HG03045 (cell line): ENCODE data around the gene SLCO1C1.
"Not testable (repeated sequence)": the region's sequence is repeated elsewhere in the genome, so short reads cannot be mapped to it uniquely, and the experiment has no call there.

ENCODE experiments used
- ATAC-seq: cut with Tn5 transposase; IDR thresholded peaks from one replicate; pipeline ENCODE4 v1.9.1; 2021; ENCODE audit warnings: mild to moderate bottlenecking, moderate library complexity; ENCODE audit not compliant: unreplicated experiment

Gene SLCO1C1, protein sequence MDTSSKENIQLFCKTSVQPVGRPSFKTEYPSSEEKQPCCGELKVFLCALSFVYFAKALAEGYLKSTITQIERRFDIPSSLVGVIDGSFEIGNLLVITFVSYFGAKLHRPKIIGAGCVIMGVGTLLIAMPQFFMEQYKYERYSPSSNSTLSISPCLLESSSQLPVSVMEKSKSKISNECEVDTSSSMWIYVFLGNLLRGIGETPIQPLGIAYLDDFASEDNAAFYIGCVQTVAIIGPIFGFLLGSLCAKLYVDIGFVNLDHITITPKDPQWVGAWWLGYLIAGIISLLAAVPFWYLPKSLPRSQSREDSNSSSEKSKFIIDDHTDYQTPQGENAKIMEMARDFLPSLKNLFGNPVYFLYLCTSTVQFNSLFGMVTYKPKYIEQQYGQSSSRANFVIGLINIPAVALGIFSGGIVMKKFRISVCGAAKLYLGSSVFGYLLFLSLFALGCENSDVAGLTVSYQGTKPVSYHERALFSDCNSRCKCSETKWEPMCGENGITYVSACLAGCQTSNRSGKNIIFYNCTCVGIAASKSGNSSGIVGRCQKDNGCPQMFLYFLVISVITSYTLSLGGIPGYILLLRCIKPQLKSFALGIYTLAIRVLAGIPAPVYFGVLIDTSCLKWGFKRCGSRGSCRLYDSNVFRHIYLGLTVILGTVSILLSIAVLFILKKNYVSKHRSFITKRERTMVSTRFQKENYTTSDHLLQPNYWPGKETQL

DNA sequence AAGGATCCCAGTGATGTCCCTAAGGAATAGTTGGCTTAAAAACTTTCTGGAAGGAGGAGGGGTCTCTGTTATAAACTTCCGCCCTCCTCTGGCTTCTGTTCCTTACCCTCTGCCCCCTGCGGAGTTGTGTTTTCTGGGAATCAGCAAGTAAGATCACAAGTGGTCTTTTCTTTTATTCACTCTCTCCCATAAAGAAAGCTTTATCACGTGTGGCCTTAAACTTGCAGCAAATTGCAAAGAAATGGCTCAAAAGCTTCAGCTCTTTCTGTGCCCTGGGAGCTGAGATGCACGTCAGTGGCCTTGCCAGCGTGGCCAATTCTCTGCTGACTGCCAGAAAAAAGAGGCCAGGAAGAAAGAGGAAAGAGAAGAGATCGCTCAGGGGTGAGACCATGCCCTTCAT is at the start of gene SLCO1C1:
SLCO1C1 (plus strand) TSS at position 101 of the 400 bp plus-strand sequence. CDS start 4,245 bp downstream, outside the sequence.
- ATAC-seq = no peak

DNA sequence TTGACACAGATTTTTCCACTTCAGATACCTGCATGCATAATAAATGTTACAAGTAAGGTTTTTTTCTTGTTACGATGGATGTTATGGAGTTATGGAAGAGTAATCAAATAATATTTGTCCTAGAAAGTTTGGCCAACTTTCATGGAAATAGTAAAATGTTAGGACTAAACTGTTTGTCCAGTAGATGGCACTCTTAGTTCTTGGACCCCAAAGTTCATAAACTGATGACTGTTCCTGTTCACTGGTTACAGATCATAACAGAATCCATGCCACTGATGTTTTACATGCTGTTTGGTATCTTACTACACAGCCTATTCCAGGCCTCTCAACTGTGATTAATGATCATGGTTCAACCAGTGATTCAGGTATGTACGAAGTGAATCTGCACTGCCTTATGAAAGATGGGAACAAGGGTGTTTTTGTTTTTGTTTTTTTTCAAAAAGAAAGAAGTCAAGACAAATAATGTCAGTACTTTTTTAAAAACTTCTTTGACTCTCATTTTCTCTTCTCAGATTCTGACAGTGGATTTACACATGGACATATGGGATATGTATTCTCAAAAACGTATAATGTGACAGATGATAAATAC is 48.8 kb upstream of the SLCO1C1 start:
- no peak for ATAC-seq

DNA sequence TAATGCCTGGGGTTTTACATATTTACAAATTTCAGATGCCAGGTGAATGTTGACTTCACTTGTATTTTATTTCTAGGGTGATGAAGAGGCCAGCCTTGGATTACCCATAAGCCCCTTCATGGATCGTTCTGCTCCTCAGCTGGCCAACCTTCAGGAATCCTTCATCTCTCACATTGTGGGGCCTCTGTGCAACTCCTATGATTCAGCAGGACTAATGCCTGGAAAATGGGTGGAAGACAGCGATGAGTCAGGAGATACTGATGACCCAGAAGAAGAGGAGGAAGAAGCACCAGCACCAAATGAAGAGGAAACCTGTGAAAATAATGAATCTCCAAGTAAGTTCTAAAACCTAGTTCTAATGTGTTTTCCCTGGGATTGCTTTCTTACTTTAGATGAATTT is 41.3 kb upstream of the SLCO1C1 start:
- no peak for ATAC-seq

DNA sequence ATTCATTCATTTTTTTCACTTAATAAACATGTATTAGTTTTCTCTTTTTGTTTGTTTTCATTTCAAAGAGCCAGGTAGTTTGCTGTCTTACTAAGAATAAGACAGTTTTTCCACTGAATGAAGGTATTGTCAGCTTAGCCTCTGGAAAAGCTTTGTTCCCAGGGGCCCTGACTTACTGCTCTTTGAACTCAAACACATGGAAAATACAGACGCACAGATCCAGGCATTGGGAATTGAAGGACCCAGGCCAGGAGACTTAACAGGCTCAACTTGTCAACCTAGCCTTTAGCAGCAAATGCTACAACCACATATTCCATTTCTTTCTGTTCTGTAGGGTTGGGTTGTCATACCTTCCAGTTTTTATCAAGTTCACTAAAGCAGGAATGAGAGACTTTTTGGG is 38.5 kb upstream of the SLCO1C1 start:
- no peak for ATAC-seq

DNA sequence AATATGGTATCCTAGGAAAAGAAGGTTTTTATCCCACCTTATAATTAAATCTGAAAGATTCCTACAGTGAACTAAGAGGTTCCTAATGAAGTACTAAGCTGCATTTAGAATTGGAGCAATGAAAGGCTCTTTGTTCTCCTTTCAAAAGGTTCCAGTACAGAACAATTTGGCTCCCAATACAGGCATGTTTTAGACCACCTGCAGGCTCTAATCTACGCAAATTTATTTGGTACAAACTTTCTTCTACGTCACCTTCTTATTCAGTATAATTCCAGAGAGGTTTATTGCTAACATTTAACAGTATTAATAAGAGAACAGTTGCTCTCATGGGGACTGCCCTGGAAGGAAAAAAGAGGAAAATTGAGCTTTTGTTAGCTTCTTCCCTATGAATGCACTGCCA is 37.6 kb upstream of the SLCO1C1 start:
- no peak for ATAC-seq

DNA sequence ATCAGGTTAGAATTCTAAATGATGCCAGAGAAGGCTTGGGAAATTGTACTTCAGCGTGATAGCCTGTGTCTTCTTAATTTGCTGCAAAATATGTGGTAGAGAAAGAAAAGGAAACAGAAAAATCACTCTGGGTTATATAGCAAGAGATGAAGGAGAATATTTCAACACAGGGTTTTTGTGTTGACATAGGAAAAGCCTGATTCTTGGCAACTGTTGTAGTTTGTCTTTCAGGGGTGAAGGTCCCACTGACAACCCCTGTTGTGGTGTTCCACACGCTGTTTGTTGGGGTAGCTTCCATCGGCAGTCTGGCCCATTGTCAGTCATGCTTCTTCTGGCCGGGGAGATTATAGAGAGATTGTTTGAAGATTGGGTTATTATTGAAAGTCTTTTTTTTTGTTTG is 13.8 kb upstream of the SLCO1C1 start:
- no peak for ATAC-seq

DNA sequence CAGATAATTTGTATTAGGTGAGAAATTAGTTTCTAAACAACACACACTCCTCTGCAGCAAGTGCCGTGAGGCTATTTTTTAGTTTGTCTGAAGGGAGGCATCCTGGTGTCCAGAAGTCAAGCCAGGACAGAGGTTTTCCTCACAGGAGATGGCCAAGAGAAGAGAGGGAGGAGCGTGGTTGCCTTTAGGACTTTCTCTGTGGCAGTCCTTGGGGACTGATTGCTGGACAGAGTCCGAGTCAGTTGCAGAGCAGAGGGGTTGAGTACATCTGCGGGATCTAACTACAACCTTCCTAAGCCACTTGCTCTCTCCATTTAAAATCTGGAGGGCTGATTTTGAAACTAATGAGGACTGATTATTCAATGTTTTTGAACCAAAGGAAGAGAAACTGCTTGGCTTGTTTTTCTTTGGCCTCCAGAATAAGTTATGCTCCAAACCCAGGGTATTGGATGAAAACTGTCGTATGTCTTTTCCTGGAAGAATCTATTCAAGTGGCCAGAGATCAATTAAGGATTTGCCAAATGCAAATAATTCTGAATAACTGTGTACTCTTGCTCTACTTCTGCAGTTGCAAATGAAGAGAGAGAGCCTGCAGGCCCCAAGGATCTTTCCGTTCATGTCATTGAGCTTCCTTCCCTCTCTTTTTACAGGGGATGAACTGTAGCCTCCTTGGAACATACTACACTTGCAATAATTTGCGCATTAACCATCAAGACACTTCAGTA is 1.2 kb downstream of the SLCO1C1 start:
- no peak for ATAC-seq

DNA sequence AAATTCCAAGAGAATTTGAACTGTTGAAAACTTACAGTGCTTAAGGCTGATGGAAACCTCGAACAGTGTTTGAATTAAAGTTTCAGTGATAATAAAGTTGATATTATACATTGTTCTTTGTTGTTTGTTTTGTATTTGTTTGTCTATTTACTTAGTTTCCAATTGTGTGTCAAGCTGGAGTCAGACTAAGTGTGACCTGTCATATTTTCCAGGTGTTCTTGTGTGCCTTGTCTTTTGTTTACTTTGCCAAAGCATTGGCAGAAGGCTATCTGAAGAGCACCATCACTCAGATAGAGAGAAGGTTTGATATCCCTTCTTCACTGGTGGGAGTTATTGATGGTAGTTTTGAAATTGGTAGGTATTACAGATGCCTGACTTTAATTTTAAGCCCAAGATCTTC is 6.0 kb downstream of the SLCO1C1 start:
- ATAC-seq = no peak

DNA sequence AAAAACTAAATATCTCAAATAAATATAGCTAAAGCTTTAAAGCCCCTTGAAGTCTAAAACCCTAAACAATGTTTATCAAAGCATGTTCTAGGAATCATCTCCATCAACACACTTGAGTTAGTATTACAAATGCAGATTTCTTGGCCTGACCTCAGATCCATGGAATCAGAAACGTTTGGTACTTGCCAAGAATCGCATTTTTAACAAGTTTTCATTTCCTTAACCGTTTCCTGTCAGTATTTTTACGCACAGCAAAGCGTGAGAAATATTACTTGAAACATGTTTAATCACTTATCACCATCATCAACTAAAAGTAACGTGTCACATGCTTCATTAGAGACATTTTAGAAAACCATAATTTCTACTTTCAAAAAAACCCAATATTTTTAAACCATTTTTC is 9.7 kb downstream of the SLCO1C1 start:
- ATAC-seq = no peak

DNA sequence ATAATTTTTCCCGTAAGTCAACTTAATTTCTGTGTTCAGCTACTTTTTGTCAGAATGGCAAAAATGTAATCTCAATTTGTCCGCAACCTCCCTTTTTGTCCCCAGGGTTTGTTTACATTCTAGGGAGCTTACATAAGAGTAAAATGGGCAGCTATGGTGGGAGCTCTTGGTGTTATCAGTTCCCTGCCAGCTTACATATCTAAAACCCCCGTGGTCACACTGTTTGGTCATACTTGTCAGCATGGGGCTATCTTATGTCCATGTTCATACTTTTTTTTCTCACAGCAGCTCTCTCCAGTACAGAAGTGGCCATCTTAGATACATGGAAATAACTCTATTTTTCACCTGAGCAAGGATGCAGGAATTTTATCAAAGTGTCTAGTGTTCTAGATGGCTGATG is 16.7 kb downstream of the SLCO1C1 start:
- ATAC-seq = no peak

DNA sequence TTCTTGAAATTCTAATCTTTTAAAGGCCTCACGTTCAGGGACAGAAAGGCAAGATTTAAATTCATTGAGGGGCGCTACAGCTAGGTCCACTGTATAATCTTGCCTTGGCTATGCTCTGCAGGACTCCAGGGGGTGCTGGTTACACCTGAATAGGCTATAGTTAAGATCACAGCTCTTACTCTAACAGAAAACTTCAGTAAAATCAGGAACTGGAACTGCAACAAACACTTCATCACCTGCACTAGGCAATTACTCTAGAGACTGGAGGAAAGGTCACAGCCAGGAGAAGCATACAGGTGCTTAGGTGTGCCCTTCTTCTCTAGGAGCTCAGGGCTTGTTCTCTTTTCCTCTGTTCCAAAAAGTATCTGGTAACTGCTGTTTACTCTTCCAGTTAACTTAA is 20.9 kb downstream of the SLCO1C1 start:
- ATAC-seq = no peak

DNA sequence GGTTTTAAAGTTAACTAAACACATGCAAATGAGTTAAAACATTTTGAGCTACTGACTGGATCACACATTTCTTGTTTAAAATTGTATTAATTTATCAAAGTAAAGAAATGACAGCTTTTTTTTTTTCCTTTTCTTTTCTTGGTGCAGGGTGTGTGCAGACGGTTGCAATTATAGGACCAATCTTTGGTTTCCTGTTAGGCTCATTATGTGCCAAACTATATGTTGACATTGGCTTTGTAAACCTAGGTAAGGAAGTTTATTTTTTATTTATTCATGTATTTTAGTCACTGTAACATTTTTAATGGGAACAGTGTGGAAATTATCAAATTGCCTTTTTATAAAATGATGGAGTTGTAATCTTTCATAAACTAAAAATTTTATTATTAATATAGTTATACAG is 21.9 kb downstream of the SLCO1C1 start:
- no peak for ATAC-seq

DNA sequence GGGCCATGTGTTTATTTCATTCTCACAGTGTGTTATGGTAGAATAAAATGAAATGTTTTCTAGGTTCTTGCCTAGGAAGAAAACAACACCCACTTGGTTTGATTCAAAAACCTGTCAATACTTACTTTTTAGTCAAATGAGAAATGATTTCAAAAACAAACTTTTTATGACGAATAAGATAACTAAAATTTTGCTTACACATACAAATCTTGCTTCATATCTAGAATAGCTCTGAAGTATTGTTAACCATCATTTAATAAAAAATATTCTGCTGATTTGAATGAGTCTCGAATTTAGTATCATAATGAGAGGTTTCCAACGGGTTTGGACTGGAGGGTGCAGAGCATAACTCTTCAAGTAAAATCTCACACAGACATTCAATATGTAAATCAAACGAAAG is 23.2 kb downstream of the SLCO1C1 start:
- ATAC-seq = no peak

DNA sequence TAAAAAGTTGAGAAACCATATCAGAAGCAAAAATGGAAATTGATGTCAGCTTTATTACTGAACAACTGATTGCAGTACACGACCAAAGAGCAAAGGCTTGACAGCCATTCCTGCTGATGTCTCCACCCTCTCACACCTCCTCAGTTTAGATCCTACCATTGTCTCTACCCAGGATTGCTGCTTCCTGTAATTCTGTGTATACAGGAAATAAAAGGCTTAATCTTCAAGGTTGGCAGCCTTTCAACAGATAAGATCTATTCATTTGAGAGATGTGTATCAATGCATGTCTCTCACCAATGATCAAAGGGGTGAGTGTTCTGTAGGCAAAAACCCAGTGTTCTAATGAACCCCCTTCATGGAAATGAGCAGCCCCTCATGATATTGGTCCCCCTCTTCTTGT is 27.0 kb downstream of the SLCO1C1 start:
- ATAC-seq = no peak

DNA sequence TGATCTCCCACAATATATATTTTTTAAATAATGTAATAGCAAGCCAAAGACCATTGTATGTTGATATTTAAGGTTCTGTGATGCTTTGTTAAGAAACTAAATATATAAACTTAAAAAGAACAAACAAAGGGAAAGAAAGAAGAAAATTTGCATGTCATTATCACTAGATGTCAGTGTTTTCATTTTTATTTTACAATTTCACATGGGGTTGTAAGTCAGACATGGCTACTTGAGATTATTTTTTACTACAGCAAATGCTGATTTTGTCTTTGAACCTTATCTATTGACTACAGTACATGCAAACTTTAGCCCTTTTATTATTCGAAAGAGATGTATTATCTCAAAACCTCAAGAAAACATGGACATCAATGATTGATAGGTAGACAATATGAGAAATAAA is 36.1 kb downstream of the SLCO1C1 start:
- no peak for ATAC-seq

DNA sequence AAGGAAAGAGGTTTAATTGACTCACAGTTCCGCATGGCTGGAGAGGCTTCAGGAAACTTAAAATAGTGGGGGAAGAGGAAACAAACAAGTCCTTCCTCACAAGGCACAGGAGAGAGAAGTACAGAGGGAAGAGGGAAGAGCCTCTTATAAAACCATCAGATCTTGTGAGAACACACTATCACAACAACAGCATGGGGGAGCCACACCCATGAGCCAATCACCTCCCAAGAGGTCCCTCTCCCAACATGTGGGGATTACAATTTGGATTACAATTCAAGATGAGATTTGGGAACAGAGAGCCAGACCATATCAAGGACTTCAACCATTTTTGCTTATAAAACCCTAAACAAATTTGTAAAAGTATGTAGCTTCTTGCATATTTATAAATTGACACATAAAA is 45.8 kb downstream of the SLCO1C1 start:
- ATAC-seq = no peak

DNA sequence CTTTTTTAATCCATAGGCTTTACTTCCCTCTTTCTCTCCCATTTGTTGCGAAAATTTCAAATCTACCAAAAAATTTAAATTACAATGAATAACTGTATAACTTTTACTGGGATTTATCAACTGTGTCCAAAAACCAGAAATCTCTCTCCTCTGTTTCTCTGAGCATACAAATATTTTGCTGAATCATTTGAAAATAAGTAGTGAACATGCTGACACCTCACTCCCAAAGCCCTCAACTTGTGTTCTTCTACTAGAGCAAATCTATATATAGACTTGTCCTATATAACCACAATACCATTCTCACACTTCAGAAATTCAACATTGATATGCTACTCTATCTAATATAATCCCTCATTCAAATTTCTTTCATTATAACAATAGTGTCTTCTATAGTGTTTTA is 53.1 kb downstream of the SLCO1C1 start:
- ATAC-seq = no peak

DNA sequence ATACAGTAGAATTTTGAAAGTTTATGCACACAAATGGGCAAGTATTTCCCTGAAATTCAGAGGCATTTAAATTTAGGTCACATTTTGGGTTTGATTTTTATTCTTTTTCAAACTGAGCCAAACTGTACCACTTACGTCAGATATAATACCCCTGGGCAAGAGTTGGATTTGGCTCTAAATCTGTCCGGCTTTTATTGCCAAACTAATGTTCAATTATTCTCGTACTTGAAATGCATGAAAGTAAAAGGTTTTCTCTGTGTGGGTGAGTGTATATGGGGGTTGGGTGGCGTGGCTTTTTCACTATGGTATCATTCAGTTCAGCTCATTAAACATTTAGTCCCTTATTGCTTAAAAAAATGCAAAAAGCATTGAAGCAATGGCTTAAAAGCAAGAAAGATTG is 55.9 kb downstream of the SLCO1C1 start:
- ATAC-seq = no peak

DNA sequence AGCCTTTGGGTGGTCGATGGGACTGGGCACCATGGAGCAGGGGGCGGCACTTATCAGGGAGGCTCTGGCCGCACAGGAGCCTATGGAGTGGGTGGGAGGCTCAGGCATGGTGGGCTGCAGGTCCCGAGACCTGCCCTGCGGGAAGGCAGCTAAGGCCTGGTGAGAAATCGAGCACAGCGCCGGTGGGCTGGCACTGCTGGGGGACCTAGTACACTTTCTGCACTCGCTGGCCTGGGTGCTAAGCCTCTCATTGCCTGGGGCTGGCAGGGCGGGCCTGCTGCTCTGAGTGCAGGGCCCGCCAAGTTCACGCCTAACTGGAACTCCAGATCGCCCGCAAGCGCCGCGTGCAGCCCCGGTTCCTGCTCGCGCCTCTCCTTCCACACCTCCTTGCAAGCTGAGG is 82.3 kb downstream of the SLCO1C1 start:
- no peak for ATAC-seq

DNA sequence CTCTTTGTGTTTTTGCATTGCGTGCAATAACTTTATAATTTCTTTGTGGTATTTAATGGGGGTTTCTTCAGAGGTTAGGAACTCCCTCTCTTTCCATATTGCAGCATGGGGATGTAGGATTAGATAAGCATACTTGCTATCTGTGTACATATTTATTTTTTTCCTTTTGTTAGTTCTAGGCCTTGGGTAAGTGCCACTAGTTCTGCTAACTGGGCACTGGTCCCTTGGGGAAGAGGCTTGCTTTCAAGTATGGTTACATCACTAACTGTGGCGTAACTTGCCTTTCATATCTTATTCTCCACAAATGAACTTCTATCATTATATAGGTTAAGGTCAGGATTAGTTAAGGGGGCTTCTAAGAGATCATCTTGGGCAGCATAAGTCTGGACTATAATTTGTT is 83.8 kb downstream of the SLCO1C1 start:
- ATAC-seq = no peak

DNA sequence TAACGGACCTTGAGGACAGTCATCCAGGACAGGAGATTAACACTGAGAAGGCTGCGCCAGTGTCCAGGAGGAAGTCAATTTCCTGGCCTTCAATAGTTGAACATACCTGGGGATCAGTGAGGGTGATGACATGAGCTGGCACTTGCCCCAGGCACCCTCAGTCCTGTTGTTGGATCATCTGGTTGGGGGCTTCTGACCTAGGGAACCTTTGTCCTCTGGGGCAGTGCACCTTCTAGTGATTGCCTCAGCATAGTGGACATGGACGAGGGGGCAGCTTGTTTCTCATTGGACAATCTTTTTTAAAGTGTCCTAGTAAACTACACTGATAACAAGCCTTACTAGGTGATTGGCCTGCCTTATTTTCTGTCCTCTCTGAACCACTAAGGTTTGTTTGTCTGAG is 84.8 kb downstream of the SLCO1C1 start:
- ATAC-seq = not testable (repeated sequence)
